ENCODE measurements around the gene CBY2. TPM values are rescaled to one million over a fixed set of nuclear protein-coding genes. Genes with fewer than 3 reads are reported as not detected.

Gene CBY2
- total and polyA plus RNA-seq, 4 donors: not detected

- H3K27me3 ChIP-seq (ENCODE audit: control insufficient read depth in 1 of 2, insufficient read depth in 2 of 2, low read length in 1 of 2): no peaks in the 10 kb centered on the region
- H3K4me3 ChIP-seq (ENCODE audit: low read length in 2 of 2): no peak overlapping the region
- intact Hi-C loops (cut with DNase I): no loop called here
- 48 to 51% methylated on average over 2 of the region's 2 CpGs for WGBS, 2 donors
- H3K27ac ChIP-seq (ENCODE audit: low read depth in 1 of 2, low read length in 2 of 2): no peak overlapping the region
- no peaks in the 10 kb centered on the region for H3K4me1 ChIP-seq (ENCODE audit: control insufficient read depth in 1 of 2, insufficient read depth in 2 of 2, low read length in 2 of 2)
- ATAC-seq (ENCODE audit: low FRiP score) (no peak), DNase-seq (no peak)
- H3K9me3 ChIP-seq (ENCODE audit: control insufficient read depth, low read length): no peaks in the 10 kb centered on the region
- H3K36me3 ChIP-seq (ENCODE audit: control insufficient read depth in 1 of 2, insufficient read depth in 2 of 2, low read length in 1 of 2): no peaks in the 10 kb centered on the region
These were observed 5.5 kb downstream of the CBY2 start for GRCh38 chr13:45707516-45708100.

GRCh38 chr13:45711951-45712350, 9.8 kb downstream of the CBY2 start:
- 88 to 89% methylated on average over 2 of the region's 2 CpGs for WGBS, 2 donors
- Histone ChIP-seq H3K9me3 (ENCODE audit: control insufficient read depth, low read length) (peaks cover 4% of the 10 kb centered on the region), H3K36me3 (ENCODE audit: control insufficient read depth in 1 of 2, insufficient read depth in 2 of 2, low read length in 1 of 2) (no peaks in the 10 kb centered on the region), H3K4me3 (ENCODE audit: low read length in 2 of 2) (no peak overlapping the region), H3K27ac (ENCODE audit: low read depth in 1 of 2, low read length in 2 of 2) (no peak overlapping the region), H3K27me3 (ENCODE audit: control insufficient read depth in 1 of 2, insufficient read depth in 2 of 2, low read length in 1 of 2) (no peaks in the 10 kb centered on the region), H3K4me1 (ENCODE audit: control insufficient read depth in 1 of 2, insufficient read depth in 2 of 2, low read length in 2 of 2) (no peaks in the 10 kb centered on the region)
- DNase-seq (no peak), ATAC-seq (ENCODE audit: low FRiP score) (no peak)
- intact Hi-C loops (cut with DNase I): no loop called here

DNA sequence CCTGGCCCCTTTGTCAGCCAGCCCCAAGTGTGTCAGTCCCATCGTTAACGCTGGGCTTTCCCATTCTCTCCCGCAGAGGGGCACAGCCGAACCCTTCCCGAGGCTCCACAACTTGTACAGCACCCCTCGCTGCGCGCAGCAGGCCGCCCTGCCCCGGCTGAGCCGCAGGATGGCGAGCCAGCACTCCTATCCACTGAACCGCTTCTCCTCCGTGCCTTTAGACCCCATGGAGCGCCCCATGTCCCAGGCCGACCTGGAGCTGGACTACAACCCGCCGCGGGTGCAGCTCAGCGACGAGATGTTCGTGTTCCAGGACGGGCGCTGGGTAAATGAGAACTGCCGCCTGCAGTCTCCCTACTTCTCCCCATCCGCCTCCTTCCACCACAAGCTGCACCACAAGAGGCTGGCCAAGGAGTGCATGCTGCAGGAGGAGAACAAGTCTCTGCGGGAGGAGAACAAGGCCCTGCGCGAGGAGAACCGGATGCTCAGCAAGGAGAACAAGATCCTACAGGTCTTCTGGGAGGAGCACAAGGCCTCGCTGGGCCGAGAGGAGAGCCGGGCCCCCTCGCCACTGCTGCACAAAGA, 11.1 kb downstream of the CBY2 start:
- H3K27ac ChIP-seq (ENCODE audit: low read depth in 1 of 2, low read length in 2 of 2): no peak overlapping the region
- peaks cover 4% of the 10 kb centered on the region for H3K9me3 ChIP-seq (ENCODE audit: control insufficient read depth, low read length)
- 96% methylated on average over 34 of the region's 34 CpGs for WGBS, 2 donors
- intact Hi-C loops (cut with DNase I): no loop called here
- H3K4me3 ChIP-seq (ENCODE audit: low read length in 2 of 2): no peak overlapping the region
- DNase-seq: no peak
- H3K4me1 ChIP-seq (ENCODE audit: control insufficient read depth in 1 of 2, insufficient read depth in 2 of 2, low read length in 2 of 2): no peaks in the 10 kb centered on the region
- H3K27me3 ChIP-seq (ENCODE audit: control insufficient read depth in 1 of 2, insufficient read depth in 2 of 2, low read length in 1 of 2): no peaks in the 10 kb centered on the region
- peak; percentile 43 for ATAC-seq (ENCODE audit: low FRiP score)
- no peaks in the 10 kb centered on the region for H3K36me3 ChIP-seq (ENCODE audit: control insufficient read depth in 1 of 2, insufficient read depth in 2 of 2, low read length in 1 of 2)

DNA sequence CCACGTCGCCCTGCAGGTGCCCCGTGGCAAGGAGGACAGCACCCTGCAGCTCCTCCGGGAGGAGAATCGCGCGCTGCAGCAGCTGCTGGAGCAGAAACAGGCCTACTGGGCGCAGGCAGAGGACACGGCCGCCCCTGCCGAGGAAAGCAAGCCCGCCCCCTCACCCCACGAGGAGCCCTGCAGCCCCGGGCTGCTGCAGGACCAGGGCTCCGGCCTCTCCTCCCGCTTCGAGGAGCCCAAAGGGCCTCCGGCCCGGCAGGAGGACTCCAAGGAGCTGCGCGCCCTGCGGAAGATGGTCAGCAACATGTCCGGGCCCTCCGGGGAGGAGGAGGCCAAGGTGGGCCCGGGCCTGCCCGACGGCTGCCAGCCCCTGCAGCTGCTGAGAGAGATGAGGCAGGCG, 11.6 kb downstream of the CBY2 start:
- Histone ChIP-seq H3K4me3 (ENCODE audit: low read length in 2 of 2) (no peak overlapping the region), H3K36me3 (ENCODE audit: control insufficient read depth in 1 of 2, insufficient read depth in 2 of 2, low read length in 1 of 2) (no peaks in the 10 kb centered on the region), H3K27me3 (ENCODE audit: control insufficient read depth in 1 of 2, insufficient read depth in 2 of 2, low read length in 1 of 2) (no peaks in the 10 kb centered on the region), H3K27ac (ENCODE audit: low read depth in 1 of 2, low read length in 2 of 2) (no peak overlapping the region), H3K9me3 (ENCODE audit: control insufficient read depth, low read length) (peaks cover 4% of the 10 kb centered on the region), H3K4me1 (ENCODE audit: control insufficient read depth in 1 of 2, insufficient read depth in 2 of 2, low read length in 2 of 2) (no peaks in the 10 kb centered on the region)
- peak; percentile 43 for ATAC-seq (ENCODE audit: low FRiP score)
- intact Hi-C loops (cut with DNase I): no loop called here
- DNase-seq: no peak
- 93% methylated on average over 26 to 28 of the region's 28 CpGs for WGBS, 2 donors

GRCh38 chr13:45714170-45714569, 12.1 kb downstream of the CBY2 start:
- intact Hi-C loops (cut with DNase I): no loop called here
- no peaks in the 10 kb centered on the region for H3K36me3 ChIP-seq (ENCODE audit: control insufficient read depth in 1 of 2, insufficient read depth in 2 of 2, low read length in 1 of 2)
- DNase-seq (no peak), ATAC-seq (ENCODE audit: low FRiP score) (no peak)
- no peak overlapping the region for H3K4me3 ChIP-seq (ENCODE audit: low read length in 2 of 2)
- WGBS, 2 donors: 91 to 92% methylated on average over 18 of the region's 18 CpGs
- H3K27me3 ChIP-seq (ENCODE audit: control insufficient read depth in 1 of 2, insufficient read depth in 2 of 2, low read length in 1 of 2): no peaks in the 10 kb centered on the region
- H3K9me3 ChIP-seq (ENCODE audit: control insufficient read depth, low read length): peaks cover 4% of the 10 kb centered on the region
- H3K27ac ChIP-seq (ENCODE audit: low read depth in 1 of 2, low read length in 2 of 2): no peak overlapping the region
- no peaks in the 10 kb centered on the region for H3K4me1 ChIP-seq (ENCODE audit: control insufficient read depth in 1 of 2, insufficient read depth in 2 of 2, low read length in 2 of 2)

DNA sequence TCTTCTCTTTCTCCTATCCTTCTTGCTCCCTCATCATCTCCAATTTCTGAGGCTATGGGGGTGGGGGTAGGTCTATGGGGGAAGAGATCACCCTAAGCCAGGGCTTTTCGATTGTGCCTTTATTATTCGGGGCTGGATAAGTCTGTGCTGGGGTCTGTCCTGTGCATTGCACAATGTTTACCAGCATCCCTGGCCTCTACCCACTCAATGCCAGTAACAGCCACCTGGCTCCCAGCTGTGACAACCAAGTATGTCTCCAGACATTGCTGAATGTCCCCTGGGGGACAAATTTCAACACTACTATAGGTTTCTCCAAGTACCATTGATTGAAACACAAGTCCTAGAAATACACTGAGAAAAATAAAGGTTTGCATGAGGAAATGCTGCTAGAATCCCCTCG, 13.2 kb downstream of the CBY2 start:
- Histone ChIP-seq H3K27me3 (ENCODE audit: control insufficient read depth in 1 of 2, insufficient read depth in 2 of 2, low read length in 1 of 2) (no peaks in the 10 kb centered on the region), H3K4me3 (ENCODE audit: low read length in 2 of 2) (no peak overlapping the region), H3K9me3 (ENCODE audit: control insufficient read depth, low read length) (peaks cover 4% of the 10 kb centered on the region), H3K36me3 (ENCODE audit: control insufficient read depth in 1 of 2, insufficient read depth in 2 of 2, low read length in 1 of 2) (no peaks in the 10 kb centered on the region), H3K4me1 (ENCODE audit: control insufficient read depth in 1 of 2, insufficient read depth in 2 of 2, low read length in 2 of 2) (no peaks in the 10 kb centered on the region), H3K27ac (ENCODE audit: low read depth in 1 of 2, low read length in 2 of 2) (no peak overlapping the region)
- ATAC-seq (ENCODE audit: low FRiP score): no peak
- WGBS, 2 donors: 66 to 69% methylated on average over 3 of the region's 3 CpGs
- no peak for DNase-seq
- intact Hi-C loops (cut with DNase I): no loop called here

- Histone ChIP-seq H3K4me1 (ENCODE audit: control insufficient read depth in 1 of 2, insufficient read depth in 2 of 2, low read length in 2 of 2) (no peaks in the 10 kb centered on the region), H3K9me3 (ENCODE audit: control insufficient read depth, low read length) (peaks cover 4% of the 10 kb centered on the region), H3K4me3 (ENCODE audit: low read length in 2 of 2) (no peak overlapping the region), H3K27me3 (ENCODE audit: control insufficient read depth in 1 of 2, insufficient read depth in 2 of 2, low read length in 1 of 2) (no peaks in the 10 kb centered on the region), H3K27ac (ENCODE audit: low read depth in 1 of 2, low read length in 2 of 2) (no peak overlapping the region), H3K36me3 (ENCODE audit: control insufficient read depth in 1 of 2, insufficient read depth in 2 of 2, low read length in 1 of 2) (no peaks in the 10 kb centered on the region)
- DNase-seq: no peak
- ATAC-seq (ENCODE audit: low FRiP score): no peak
- intact Hi-C loops (cut with DNase I): no loop called here
- WGBS, 2 donors: 5 to 17% methylated on average over 1 of the region's 1 CpG
These were observed 15.2 kb downstream of the CBY2 start for GRCh38 chr13:45717349-45717748.

GRCh38 chr13:45718063-45718462, 15.9 kb downstream of the CBY2 start:
- Histone ChIP-seq H3K4me3 (ENCODE audit: low read length in 2 of 2) (no peak overlapping the region), H3K36me3 (ENCODE audit: control insufficient read depth in 1 of 2, insufficient read depth in 2 of 2, low read length in 1 of 2) (no peaks in the 10 kb centered on the region), H3K9me3 (ENCODE audit: control insufficient read depth, low read length) (peaks cover 2% of the 10 kb centered on the region), H3K4me1 (ENCODE audit: control insufficient read depth in 1 of 2, insufficient read depth in 2 of 2, low read length in 2 of 2) (no peaks in the 10 kb centered on the region), H3K27ac (ENCODE audit: low read depth in 1 of 2, low read length in 2 of 2) (no peak overlapping the region), H3K27me3 (ENCODE audit: control insufficient read depth in 1 of 2, insufficient read depth in 2 of 2, low read length in 1 of 2) (no peaks in the 10 kb centered on the region)
- ATAC-seq (ENCODE audit: low FRiP score) (no peak), DNase-seq (no peak)
- intact Hi-C loops (cut with DNase I): no loop called here
- WGBS, 2 donors: 30 to 36% methylated on average over 5 of the region's 5 CpGs

GRCh38 chr13:45718992-45719391, 16.9 kb downstream of the CBY2 start:
- Histone ChIP-seq H3K27ac (ENCODE audit: low read depth in 1 of 2, low read length in 2 of 2) (no peak overlapping the region), H3K36me3 (ENCODE audit: control insufficient read depth in 1 of 2, insufficient read depth in 2 of 2, low read length in 1 of 2) (no peaks in the 10 kb centered on the region), H3K4me1 (ENCODE audit: control insufficient read depth in 1 of 2, insufficient read depth in 2 of 2, low read length in 2 of 2) (no peaks in the 10 kb centered on the region), H3K9me3 (ENCODE audit: control insufficient read depth, low read length) (no peaks in the 10 kb centered on the region), H3K27me3 (ENCODE audit: control insufficient read depth in 1 of 2, insufficient read depth in 2 of 2, low read length in 1 of 2) (no peaks in the 10 kb centered on the region), H3K4me3 (ENCODE audit: low read length in 2 of 2) (no peak overlapping the region)
- WGBS, 2 donors: 45 to 60% methylated on average over 1 of the region's 1 CpG
- intact Hi-C loops (cut with DNase I): no loop called here
- no peak for DNase-seq
- no peak for ATAC-seq (ENCODE audit: low FRiP score)
